Upper lobe of right lung (tissue), 1 donor: ENCODE results near the gene OR51A4. TPM values are rescaled to one million over a fixed set of nuclear protein-coding genes. Genes with fewer than 3 reads are reported as not detected.

Experiments
- ATAC-seq: fragments of 200-7000 bp; cut with Tn5 transposase; one replicate; pipeline ENCODE4 v1.9.1; 2020; ENCODE audit warnings: mild to moderate bottlenecking, moderate library complexity
- DNase-seq: peaks from one replicate; pipeline ENCODE4 v3.0.0-alpha.2; 2020
- H3K27ac ChIP-seq: fragments of 200-600 bp; one replicate; pipeline ENCODE4 v1.8.0; 2022
- H3K27me3 ChIP-seq: fragments of 200-600 bp; one replicate; pipeline ENCODE4 v1.8.0; 2022; ENCODE audit warnings: mild to moderate bottlenecking
- H3K36me3 ChIP-seq: fragments of 200-600 bp; one replicate; pipeline ENCODE4 v1.8.0; 2022
- H3K4me1 ChIP-seq: fragments of 200-600 bp; one replicate; pipeline ENCODE4 v1.8.0; 2022
- H3K4me3 ChIP-seq: fragments of 200-600 bp; one replicate; pipeline ENCODE4 v1.8.0; 2022; ENCODE audit warnings: mild to moderate bottlenecking
- H3K9me3 ChIP-seq: fragments of 200-600 bp; one replicate; pipeline ENCODE4 v1.8.0; 2022
- intact Hi-C: fragments of 100-400 bp; cut with DNase I; formaldehyde crosslinking; loops from one replicate; pipeline ENCODE4 v1.11.0; 2022
- total RNA-seq: library from RNA; stranded (reverse); fragmentation: NEBNext Ultra II Directional; extraction: Animal tissue kit (Norgen Biotek cat#: 25700); gene quantifications from one replicate; pipeline ENCODE4 v1.2.1, GENCODE V29; 2021
- TF ChIP-seq, protein P1 (sequence below): fragments of 200-600 bp; IDR thresholded peaks from one replicate; pipeline ENCODE4 v1.8.0; 2022; ENCODE audit warnings: antibody characterized with exemption
- donor health status: DM: no; HTN: yes; CAD: no; lungs with severe emphysema.

OR51A4 gene
- total RNA-seq, 1 donor from 2014 or later, result not detected

DNA sequence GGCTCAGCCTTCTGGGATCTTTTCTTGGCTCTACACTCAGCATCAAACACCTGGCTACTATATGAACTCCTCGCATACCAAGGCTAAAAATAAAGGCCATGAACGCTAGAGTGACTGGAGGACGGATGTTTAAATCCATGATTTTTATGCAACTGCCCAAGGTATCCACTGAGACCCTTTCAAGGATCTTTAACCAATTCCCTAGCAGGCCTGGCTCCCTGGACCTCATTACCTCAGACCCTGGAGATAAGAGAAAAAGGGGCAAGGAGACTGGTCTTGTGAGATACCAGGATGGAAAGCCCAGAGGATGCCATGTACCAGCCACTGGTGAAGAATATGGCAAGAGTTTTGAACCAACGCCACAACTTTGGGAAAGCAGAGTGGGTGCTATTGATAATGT lies 28.2 kb downstream of the OR51A4 start, which contains the start of gene OR51G2:
Gene OR51G2, minus strand, starts transcription at position 101 of the 400 bp plus-strand sequence. CDS start 3,687 bp downstream, outside the sequence.
- Histone ChIP-seq H3K9me3 (no peaks in the 10 kb centered on the region), H3K36me3 (no peaks in the 10 kb centered on the region), H3K27ac (no peak within 1 kb of the TSS), H3K4me1 (no peaks in the 10 kb centered on the region), H3K4me3 (no peak within 1 kb of the TSS), H3K27me3 (no peaks in the 10 kb centered on the region)
- ATAC-seq (no peak), DNase-seq (no peak)
- intact Hi-C loops, result no loop called here
- TF ChIP-seq, protein P1, sequence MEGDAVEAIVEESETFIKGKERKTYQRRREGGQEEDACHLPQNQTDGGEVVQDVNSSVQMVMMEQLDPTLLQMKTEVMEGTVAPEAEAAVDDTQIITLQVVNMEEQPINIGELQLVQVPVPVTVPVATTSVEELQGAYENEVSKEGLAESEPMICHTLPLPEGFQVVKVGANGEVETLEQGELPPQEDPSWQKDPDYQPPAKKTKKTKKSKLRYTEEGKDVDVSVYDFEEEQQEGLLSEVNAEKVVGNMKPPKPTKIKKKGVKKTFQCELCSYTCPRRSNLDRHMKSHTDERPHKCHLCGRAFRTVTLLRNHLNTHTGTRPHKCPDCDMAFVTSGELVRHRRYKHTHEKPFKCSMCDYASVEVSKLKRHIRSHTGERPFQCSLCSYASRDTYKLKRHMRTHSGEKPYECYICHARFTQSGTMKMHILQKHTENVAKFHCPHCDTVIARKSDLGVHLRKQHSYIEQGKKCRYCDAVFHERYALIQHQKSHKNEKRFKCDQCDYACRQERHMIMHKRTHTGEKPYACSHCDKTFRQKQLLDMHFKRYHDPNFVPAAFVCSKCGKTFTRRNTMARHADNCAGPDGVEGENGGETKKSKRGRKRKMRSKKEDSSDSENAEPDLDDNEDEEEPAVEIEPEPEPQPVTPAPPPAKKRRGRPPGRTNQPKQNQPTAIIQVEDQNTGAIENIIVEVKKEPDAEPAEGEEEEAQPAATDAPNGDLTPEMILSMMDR, result no peak

- no peaks in the 10 kb centered on the region for H3K27me3 ChIP-seq
- TF ChIP-seq, protein P1, result no peak
- no peaks in the 10 kb centered on the region for H3K36me3 ChIP-seq
- DNase-seq (no peak), ATAC-seq (no peak)
- intact Hi-C loops, result no loop called here
- H3K4me3 ChIP-seq, result no peak overlapping the region
- no peaks in the 10 kb centered on the region for H3K9me3 ChIP-seq
- H3K4me1 ChIP-seq, result no peaks in the 10 kb centered on the region
- no peak overlapping the region for H3K27ac ChIP-seq
Measured at GRCh38 chr11:4916581-4916980, 30.8 kb downstream of the OR51A4 start.

DNA sequence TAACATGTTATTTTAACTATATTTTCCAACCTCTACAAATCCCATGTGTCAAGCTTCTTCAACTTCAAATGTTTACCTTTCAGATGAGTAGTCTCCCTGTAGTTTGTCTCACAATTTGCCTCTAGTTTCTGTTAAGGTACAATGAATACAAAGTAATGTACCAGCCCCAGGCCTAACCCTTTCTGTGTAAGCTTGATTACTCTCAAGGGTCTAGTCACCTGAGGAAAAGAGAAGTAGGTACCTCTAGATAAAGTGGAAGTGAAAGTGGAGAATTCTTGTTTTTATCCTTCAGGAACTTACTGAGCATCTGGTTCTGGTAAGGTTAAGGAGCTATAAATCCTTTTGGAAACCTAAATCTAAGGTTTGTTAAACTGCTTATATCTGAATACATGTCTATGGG lies 43.9 kb downstream of the OR51A4 start, which contains the start of gene OR51A7:
Gene OR51A7, plus strand, starts transcription at position 300 of the 400 bp plus-strand sequence. CDS start 3,587 bp downstream, outside the sequence.
- no peak for ATAC-seq
- Histone ChIP-seq H3K27me3 (no peaks in the 10 kb centered on the region), H3K4me1 (no peaks in the 10 kb centered on the region), H3K4me3 (no peak within 1 kb of the TSS), H3K27ac (no peak within 1 kb of the TSS), H3K9me3 (no peaks in the 10 kb centered on the region), H3K36me3 (no peaks in the 10 kb centered on the region)
- TF ChIP-seq, protein P1, result no peak
- intact Hi-C loops, result no loop called here
- no peak for DNase-seq

Other genes starting within 250 kb of the OR51A4 start
- not detected for gene OR51E2, start 249.8 kb downstream of the OR51A4 start, total RNA-seq
- not detected for gene MMP26, start 242.8 kb downstream of the OR51A4 start, total RNA-seq
- not detected for gene OR51F1, start 177.7 kb downstream of the OR51A4 start, total RNA-seq
- gene OR52R1, start 143.2 kb downstream of the OR51A4 start, total RNA-seq, result not detected
- gene OR51F2, start 126.3 kb downstream of the OR51A4 start, total RNA-seq, result not detected
- not detected for gene OR51S1, start 98.4 kb downstream of the OR51A4 start, total RNA-seq
- not detected for gene OR51T1, start 65.7 kb downstream of the OR51A4 start, total RNA-seq
- not detected for gene OR51A7, start 43.8 kb downstream of the OR51A4 start, total RNA-seq
- not detected for gene OR51G2, start 28.3 kb downstream of the OR51A4 start, total RNA-seq
- not detected for gene OR51G1, start 23.3 kb downstream of the OR51A4 start, total RNA-seq
- not detected for gene OR51A2, start 8.1 kb upstream of the OR51A4 start, total RNA-seq
- gene OR51L1, start 47.2 kb upstream of the OR51A4 start, total RNA-seq, result not detected
- not detected for gene OR52J3, start 98.9 kb upstream of the OR51A4 start, total RNA-seq
- gene OR52E2, start 112.0 kb upstream of the OR51A4 start, total RNA-seq, result not detected
- gene OR52E1, start 122.0 kb upstream of the OR51A4 start, total RNA-seq, result not detected
- gene OR52A5, start 190.8 kb upstream of the OR51A4 start, total RNA-seq, result not detected
- not detected for gene OR52A1, start 207.2 kb upstream of the OR51A4 start, total RNA-seq